ENCODE data around the gene PRKD1. TPM values are rescaled to one million over a fixed set of nuclear protein-coding genes. Genes with fewer than 3 reads are reported as not detected.

The PRKD1 gene
- total and polyA plus RNA-seq, 2 donors (not counting 1 experiment from before 2014, with no cell fraction given), result 20.1 to 26.2 TPM

- DNase-seq (ENCODE audit: low read depth in 2 of 2), result no peak
- TF ChIP-seq EZH2 (IDR thresholded peaks at IDR 0.05; ENCODE audit: low read length, missing control alignments) (no peak), CTCF (conservative IDR thresholded peaks at IDR 0.05 in 1 of 2, IDR thresholded peaks at IDR 0.05 in 1 of 2; ENCODE audit: low read depth in 1 of 2, low read length in 2 of 2) (no peak)
Observed at GRCh38 chr14:29554335-29554734, 373.3 kb downstream of the PRKD1 start.

GRCh38 chr14:29553427-29553826 lies 374.2 kb downstream of the PRKD1 start:
- Histone ChIP-seq H3K9me3 (ENCODE audit: control insufficient read depth, insufficient read depth, low read depth, low read length) (no peaks in the 10 kb centered on the region), H3K27me3 (ENCODE audit: control insufficient read depth, insufficient read depth, low read length) (no peaks in the 10 kb centered on the region), H3K4me3 (replicated peaks in 1 of 4; ENCODE audit: control extremely low read depth in 1 of 4, insufficient read depth in 1 of 4, low read depth in 3 of 4, low read length in 4 of 4) (no peak overlapping the region), H3K4me1 (ENCODE audit: control insufficient read depth, extremely low read depth, insufficient read depth, low read length) (no peaks in the 10 kb centered on the region), H3K9ac (ENCODE audit: insufficient read depth, low read length) (no peak overlapping the region), H4K20me1 (ENCODE audit: control insufficient read depth, extremely low read depth, insufficient read depth, low read length) (no peaks in the 10 kb centered on the region), H2AFZ (ENCODE audit: low read length) (no peak overlapping the region), H3K79me2 (ENCODE audit: control insufficient read depth, insufficient read depth, low read length) (no peaks in the 10 kb centered on the region), H3K27ac (ENCODE audit: insufficient read depth, low read length) (no peak overlapping the region), H3K4me2 (ENCODE audit: extremely low read depth, insufficient read depth, low read length) (no peak overlapping the region), H3K36me3 (ENCODE audit: control insufficient read depth, insufficient read depth, low read length) (no peaks in the 10 kb centered on the region)
- no peak for TF ChIP-seq EZH2 (IDR thresholded peaks at IDR 0.05; ENCODE audit: low read length, missing control alignments)
- no peak for TF ChIP-seq CTCF (conservative IDR thresholded peaks at IDR 0.05 in 1 of 2, IDR thresholded peaks at IDR 0.05 in 1 of 2; ENCODE audit: low read depth in 1 of 2, low read length in 2 of 2)
- DNase-seq (ENCODE audit: low read depth in 2 of 2), result no peak

More at GRCh38 chr14:29554335-29554734, 373.3 kb downstream of the PRKD1 start:
- no peak overlapping the region for H2AFZ ChIP-seq (ENCODE audit: low read length)
- no peaks in the 10 kb centered on the region for H3K9me3 ChIP-seq (ENCODE audit: control insufficient read depth, insufficient read depth, low read depth, low read length)
- no peaks in the 10 kb centered on the region for H3K4me1 ChIP-seq (ENCODE audit: control insufficient read depth, extremely low read depth, insufficient read depth, low read length)
- no peak overlapping the region for H3K9ac ChIP-seq (ENCODE audit: insufficient read depth, low read length)
- no peaks in the 10 kb centered on the region for H3K79me2 ChIP-seq (ENCODE audit: control insufficient read depth, insufficient read depth, low read length)
- H4K20me1 ChIP-seq (ENCODE audit: control insufficient read depth, extremely low read depth, insufficient read depth, low read length), result no peaks in the 10 kb centered on the region
- H3K27me3 ChIP-seq (ENCODE audit: control insufficient read depth, insufficient read depth, low read length), result no peaks in the 10 kb centered on the region
- H3K4me3 ChIP-seq (replicated peaks in 1 of 4; ENCODE audit: control extremely low read depth in 1 of 4, insufficient read depth in 1 of 4, low read depth in 3 of 4, low read length in 4 of 4), result no peak overlapping the region
- no peak overlapping the region for H3K4me2 ChIP-seq (ENCODE audit: extremely low read depth, insufficient read depth, low read length)
- no peak overlapping the region for H3K27ac ChIP-seq (ENCODE audit: insufficient read depth, low read length)
- H3K36me3 ChIP-seq (ENCODE audit: control insufficient read depth, insufficient read depth, low read length), result no peaks in the 10 kb centered on the region

- peak; percentile 64 to 84 for DNase-seq (ENCODE audit: low read depth in 2 of 2)
- H3K4me2 ChIP-seq (ENCODE audit: extremely low read depth, insufficient read depth, low read length), result no peak overlapping the region
Observed at GRCh38 chr14:29548948-29549370, 378.7 kb downstream of the PRKD1 start.

More at GRCh38 chr14:29548948-29549370, 378.7 kb downstream of the PRKD1 start:
- Histone ChIP-seq H3K36me3 (ENCODE audit: control insufficient read depth, insufficient read depth, low read length) (no peaks in the 10 kb centered on the region), H4K20me1 (ENCODE audit: control insufficient read depth, extremely low read depth, insufficient read depth, low read length) (no peaks in the 10 kb centered on the region), H3K4me3 (replicated peaks in 1 of 4; ENCODE audit: control extremely low read depth in 1 of 4, insufficient read depth in 1 of 4, low read depth in 3 of 4, low read length in 4 of 4) (no peak overlapping the region), H3K9me3 (ENCODE audit: control insufficient read depth, insufficient read depth, low read depth, low read length) (no peaks in the 10 kb centered on the region), H3K27ac (ENCODE audit: insufficient read depth, low read length) (no peak overlapping the region), H3K4me1 (ENCODE audit: control insufficient read depth, extremely low read depth, insufficient read depth, low read length) (no peaks in the 10 kb centered on the region), H2AFZ (ENCODE audit: low read length) (no peak overlapping the region), H3K9ac (ENCODE audit: insufficient read depth, low read length) (no peak overlapping the region), H3K79me2 (ENCODE audit: control insufficient read depth, insufficient read depth, low read length) (no peaks in the 10 kb centered on the region), H3K27me3 (ENCODE audit: control insufficient read depth, insufficient read depth, low read length) (no peaks in the 10 kb centered on the region)
- TF ChIP-seq EZH2 (IDR thresholded peaks at IDR 0.05; ENCODE audit: low read length, missing control alignments), result no peak
- TF ChIP-seq CTCF (conservative IDR thresholded peaks at IDR 0.05 in 1 of 2, IDR thresholded peaks at IDR 0.05 in 1 of 2; ENCODE audit: low read depth in 1 of 2, low read length in 2 of 2), result peak; percentile 53 to 59
